HEK293 (cell line): Measurements from ENCODE around the gene CDK4.

Experiments used
- HOXC10 ChIP-seq: sonication (generic); formaldehyde crosslinking; IDR thresholded peaks from 2 replicates; pipeline ENCODE4 v1.8.1; 2023; ENCODE audit warnings: mild to moderate bottlenecking, missing genetic modification reagents
- KLF10 ChIP-seq: fragments of 450-650 bp; IDR thresholded peaks from 2 replicates; pipeline ENCODE4 v1.5.1; 2018; ENCODE audit warnings: missing biosample characterization, mild to moderate bottlenecking, missing genetic modification characterization
- KLF8 ChIP-seq: fragments of 450-650 bp; formaldehyde crosslinking; IDR thresholded peaks from 2 replicates; pipeline ENCODE4 v1.5.1; 2016; ENCODE audit warnings: missing biosample characterization, missing genetic modification characterization
- PRDM1 ChIP-seq: fragments of 450-650 bp; formaldehyde crosslinking; IDR thresholded peaks from 2 replicates; pipeline ENCODE4; 2016; ENCODE audit warnings: missing biosample characterization, missing genetic modification characterization
- SETDB1 ChIP-seq: IDR thresholded peaks from one replicate; pipeline ENCODE4 v1.6.1; 2017; ENCODE audit warnings: mild to moderate bottlenecking, low read length, moderate library complexity, mixed read lengths; ENCODE audit not compliant: insufficient read length
- TCF7L2 ChIP-seq: IDR thresholded peaks from 2 replicates; pipeline ENCODE4 v1.6.1; 2011; ENCODE audit warnings: low read depth, mild to moderate bottlenecking, inconsistent platforms, low read length, moderate library complexity, borderline replicate concordance
- TRIM28 ChIP-seq: IDR thresholded peaks from 2 replicates; pipeline ENCODE4 v1.6.1; 2011; ENCODE audit warnings: low read length, control low read depth, borderline replicate concordance
- ZBTB7A ChIP-seq: fragments of 450-650 bp; formaldehyde crosslinking; IDR thresholded peaks from 2 replicates; pipeline ENCODE4 v1.5.1; 2016; ENCODE audit warnings: low read depth, missing biosample characterization, missing genetic modification characterization
- ZEB2 ChIP-seq: fragments of 450-650 bp; formaldehyde crosslinking; IDR thresholded peaks from 2 replicates; pipeline ENCODE4 v1.5.1; 2016; ENCODE audit warnings: missing biosample characterization, missing genetic modification characterization
- ZNF169 ChIP-seq: fragments of 450-650 bp; formaldehyde crosslinking; IDR thresholded peaks from 2 replicates; pipeline ENCODE4 v1.5.1; 2016; ENCODE audit warnings: missing biosample characterization, missing genetic modification characterization
- ZNF292 ChIP-seq: fragments of 450-650 bp; formaldehyde crosslinking; IDR thresholded peaks from 2 replicates; pipeline ENCODE4 v1.5.1; 2016; ENCODE audit warnings: low read depth, missing biosample characterization, missing genetic modification characterization, borderline replicate concordance
- ZNF311 ChIP-seq: fragments of 450-650 bp; formaldehyde crosslinking; IDR thresholded peaks from 2 replicates; pipeline ENCODE4 v1.5.1; 2017; ENCODE audit warnings: missing biosample characterization, missing genetic modification characterization, borderline replicate concordance
- ZNF335 ChIP-seq: fragments of 450-650 bp; formaldehyde crosslinking; conservative IDR thresholded peaks from 2 replicates; pipeline ENCODE4 v1.5.1; 2016; ENCODE audit warnings: missing biosample characterization, missing genetic modification characterization
- ZNF341 ChIP-seq: fragments of 450-650 bp; formaldehyde crosslinking; IDR thresholded peaks from 2 replicates; pipeline ENCODE4; 2016; ENCODE audit warnings: low read depth, missing biosample characterization, missing genetic modification characterization
- ZNF391 ChIP-seq: fragments of 450-650 bp; formaldehyde crosslinking; IDR thresholded peaks from 2 replicates; pipeline ENCODE4 v1.5.1; 2016; ENCODE audit warnings: low read depth, missing biosample characterization, missing genetic modification characterization, borderline replicate concordance
- ZNF561 ChIP-seq: fragments of 450-650 bp; IDR thresholded peaks from 2 replicates; pipeline ENCODE4 v1.5.1; 2018; ENCODE audit warnings: missing biosample characterization, missing genetic modification characterization, borderline replicate concordance
- ZNF623 ChIP-seq: fragments of 450-650 bp; formaldehyde crosslinking; IDR thresholded peaks from 2 replicates; pipeline ENCODE4 v1.5.1; 2016; ENCODE audit warnings: missing biosample characterization, missing genetic modification characterization
- ZNF629 ChIP-seq: fragments of 450-650 bp; formaldehyde crosslinking; IDR thresholded peaks from 2 replicates; pipeline ENCODE4 v1.5.1; 2017; ENCODE audit warnings: missing biosample characterization, missing genetic modification characterization
- ZNF768 ChIP-seq: fragments of 450-650 bp; formaldehyde crosslinking; IDR thresholded peaks from 2 replicates; pipeline ENCODE4 v1.5.1; 2018; ENCODE audit warnings: missing biosample characterization, mild to moderate bottlenecking, missing genetic modification characterization
- ZXDB ChIP-seq: fragments of 450-650 bp; formaldehyde crosslinking; IDR thresholded peaks from 2 replicates; pipeline ENCODE4 v1.5.1; 2016; ENCODE audit warnings: missing biosample characterization, missing genetic modification characterization
- TF ChIP-seq, protein P1 (sequence below): fragments of 450-650 bp; formaldehyde crosslinking; conservative IDR thresholded peaks from 2 replicates; pipeline ENCODE4 v1.5.1; 2016; ENCODE audit warnings: low read depth, missing biosample characterization, missing genetic modification characterization
- TF ChIP-seq, protein P2 (sequence below): fragments of 450-650 bp; formaldehyde crosslinking; IDR thresholded peaks from 2 replicates; pipeline ENCODE4 v1.5.1; 2016; ENCODE audit warnings: missing biosample characterization, missing genetic modification characterization
- TF ChIP-seq, protein P3 (sequence below): fragments of 450-650 bp; formaldehyde crosslinking; IDR thresholded peaks from 2 replicates; pipeline ENCODE4 v1.5.1; 2016; ENCODE audit warnings: missing biosample characterization, missing genetic modification characterization
- TF ChIP-seq, protein P4 (sequence below): fragments of 450-650 bp; formaldehyde crosslinking; optimal IDR thresholded peaks from 2 replicates; pipeline ENCODE3; 2016; ENCODE audit warnings: missing biosample characterization, mild to moderate bottlenecking, missing genetic modification characterization
- TF ChIP-seq, protein P5 (sequence below): fragments of 450-650 bp; formaldehyde crosslinking; IDR thresholded peaks from 2 replicates; pipeline ENCODE4 v1.5.1; 2016; ENCODE audit warnings: missing biosample characterization, missing genetic modification characterization

The CDK4 gene

DNA sequence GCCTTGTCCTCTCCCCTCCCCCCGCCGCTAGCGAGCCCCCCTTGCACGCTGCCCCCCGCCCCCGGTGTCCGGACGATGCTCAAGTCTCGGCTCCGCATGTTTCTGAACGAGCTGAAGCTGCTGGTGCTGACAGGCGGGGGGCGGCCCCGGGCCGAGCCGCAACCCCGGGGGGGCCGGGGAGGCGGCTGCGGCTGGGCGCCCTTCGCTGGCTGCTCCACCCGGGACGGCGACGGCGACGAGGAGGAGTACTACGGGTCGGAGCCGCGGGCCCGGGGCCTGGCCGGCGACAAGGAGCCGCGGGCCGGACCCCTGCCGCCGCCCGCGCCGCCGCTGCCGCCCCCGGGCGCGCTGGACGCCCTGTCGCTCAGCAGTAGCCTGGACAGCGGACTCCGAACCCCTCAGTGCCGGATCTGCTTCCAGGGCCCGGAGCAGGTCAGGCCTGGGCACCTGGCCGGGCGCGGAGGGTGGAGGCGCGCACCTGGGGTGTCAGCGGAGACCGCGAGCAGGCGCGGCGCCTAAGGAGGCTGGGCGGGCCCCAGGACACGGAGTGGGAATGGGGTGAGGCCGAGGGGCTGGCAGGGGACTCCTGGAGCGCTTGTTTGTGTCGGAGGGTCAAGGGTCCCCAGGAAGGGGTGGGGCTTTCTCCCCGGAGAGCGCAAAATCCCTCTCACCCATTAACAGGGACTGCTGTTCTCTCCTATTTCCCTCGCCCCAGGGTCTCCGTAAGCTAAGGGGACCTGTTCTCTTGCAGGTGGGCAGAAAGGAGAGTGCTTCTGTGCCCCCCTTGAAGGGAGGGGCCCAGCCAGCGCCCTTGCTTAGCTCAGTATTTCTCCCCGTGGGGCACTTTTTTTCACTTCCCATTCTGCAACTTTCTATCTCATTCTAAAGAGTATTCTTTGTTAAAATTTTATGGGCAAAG lies 3.6 kb upstream of the CDK4 start (continued):
- TF ChIP-seq, protein P1, sequence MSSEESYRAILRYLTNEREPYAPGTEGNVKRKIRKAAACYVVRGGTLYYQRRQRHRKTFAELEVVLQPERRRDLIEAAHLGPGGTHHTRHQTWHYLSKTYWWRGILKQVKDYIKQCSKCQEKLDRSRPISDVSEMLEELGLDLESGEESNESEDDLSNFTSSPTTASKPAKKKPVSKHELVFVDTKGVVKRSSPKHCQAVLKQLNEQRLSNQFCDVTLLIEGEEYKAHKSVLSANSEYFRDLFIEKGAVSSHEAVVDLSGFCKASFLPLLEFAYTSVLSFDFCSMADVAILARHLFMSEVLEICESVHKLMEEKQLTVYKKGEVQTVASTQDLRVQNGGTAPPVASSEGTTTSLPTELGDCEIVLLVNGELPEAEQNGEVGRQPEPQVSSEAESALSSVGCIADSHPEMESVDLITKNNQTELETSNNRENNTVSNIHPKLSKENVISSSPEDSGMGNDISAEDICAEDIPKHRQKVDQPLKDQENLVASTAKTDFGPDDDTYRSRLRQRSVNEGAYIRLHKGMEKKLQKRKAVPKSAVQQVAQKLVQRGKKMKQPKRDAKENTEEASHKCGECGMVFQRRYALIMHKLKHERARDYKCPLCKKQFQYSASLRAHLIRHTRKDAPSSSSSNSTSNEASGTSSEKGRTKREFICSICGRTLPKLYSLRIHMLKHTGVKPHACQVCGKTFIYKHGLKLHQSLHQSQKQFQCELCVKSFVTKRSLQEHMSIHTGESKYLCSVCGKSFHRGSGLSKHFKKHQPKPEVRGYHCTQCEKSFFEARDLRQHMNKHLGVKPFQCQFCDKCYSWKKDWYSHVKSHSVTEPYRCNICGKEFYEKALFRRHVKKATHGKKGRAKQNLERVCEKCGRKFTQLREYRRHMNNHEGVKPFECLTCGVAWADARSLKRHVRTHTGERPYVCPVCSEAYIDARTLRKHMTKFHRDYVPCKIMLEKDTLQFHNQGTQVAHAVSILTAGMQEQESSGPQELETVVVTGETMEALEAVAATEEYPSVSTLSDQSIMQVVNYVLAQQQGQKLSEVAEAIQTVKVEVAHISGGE, result 0 out of 2 replicates have a peak, but pooled peaks have one; percentile 22
- 0 out of 2 replicates have a peak, but pooled peaks have one; percentile 22 for TF ChIP-seq ZBTB7A
- TF ChIP-seq TCF7L2, result no peak
- TF ChIP-seq, protein P2, sequence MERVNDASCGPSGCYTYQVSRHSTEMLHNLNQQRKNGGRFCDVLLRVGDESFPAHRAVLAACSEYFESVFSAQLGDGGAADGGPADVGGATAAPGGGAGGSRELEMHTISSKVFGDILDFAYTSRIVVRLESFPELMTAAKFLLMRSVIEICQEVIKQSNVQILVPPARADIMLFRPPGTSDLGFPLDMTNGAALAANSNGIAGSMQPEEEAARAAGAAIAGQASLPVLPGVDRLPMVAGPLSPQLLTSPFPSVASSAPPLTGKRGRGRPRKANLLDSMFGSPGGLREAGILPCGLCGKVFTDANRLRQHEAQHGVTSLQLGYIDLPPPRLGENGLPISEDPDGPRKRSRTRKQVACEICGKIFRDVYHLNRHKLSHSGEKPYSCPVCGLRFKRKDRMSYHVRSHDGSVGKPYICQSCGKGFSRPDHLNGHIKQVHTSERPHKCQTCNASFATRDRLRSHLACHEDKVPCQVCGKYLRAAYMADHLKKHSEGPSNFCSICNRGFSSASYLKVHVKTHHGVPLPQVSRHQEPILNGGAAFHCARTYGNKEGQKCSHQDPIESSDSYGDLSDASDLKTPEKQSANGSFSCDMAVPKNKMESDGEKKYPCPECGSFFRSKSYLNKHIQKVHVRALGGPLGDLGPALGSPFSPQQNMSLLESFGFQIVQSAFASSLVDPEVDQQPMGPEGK, result peak; percentile 58
- TF ChIP-seq, protein P3, sequence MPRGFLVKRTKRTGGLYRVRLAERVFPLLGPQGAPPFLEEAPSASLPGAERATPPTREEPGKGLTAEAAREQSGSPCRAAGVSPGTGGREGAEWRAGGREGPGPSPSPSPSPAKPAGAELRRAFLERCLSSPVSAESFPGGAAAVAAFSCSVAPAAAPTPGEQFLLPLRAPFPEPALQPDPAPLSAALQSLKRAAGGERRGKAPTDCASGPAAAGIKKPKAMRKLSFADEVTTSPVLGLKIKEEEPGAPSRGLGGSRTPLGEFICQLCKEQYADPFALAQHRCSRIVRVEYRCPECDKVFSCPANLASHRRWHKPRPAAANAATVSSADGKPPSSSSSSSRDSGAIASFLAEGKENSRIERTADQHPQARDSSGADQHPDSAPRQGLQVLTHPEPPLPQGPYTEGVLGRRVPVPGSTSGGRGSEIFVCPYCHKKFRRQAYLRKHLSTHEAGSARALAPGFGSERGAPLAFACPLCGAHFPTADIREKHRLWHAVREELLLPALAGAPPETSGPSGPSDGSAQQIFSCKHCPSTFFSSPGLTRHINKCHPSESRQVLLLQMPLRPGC (tag by site-specific recombination), result no peak
- TF ChIP-seq HOXC10 (CRISPR knock-in tag), result no peak
- TF ChIP-seq, protein P4, sequence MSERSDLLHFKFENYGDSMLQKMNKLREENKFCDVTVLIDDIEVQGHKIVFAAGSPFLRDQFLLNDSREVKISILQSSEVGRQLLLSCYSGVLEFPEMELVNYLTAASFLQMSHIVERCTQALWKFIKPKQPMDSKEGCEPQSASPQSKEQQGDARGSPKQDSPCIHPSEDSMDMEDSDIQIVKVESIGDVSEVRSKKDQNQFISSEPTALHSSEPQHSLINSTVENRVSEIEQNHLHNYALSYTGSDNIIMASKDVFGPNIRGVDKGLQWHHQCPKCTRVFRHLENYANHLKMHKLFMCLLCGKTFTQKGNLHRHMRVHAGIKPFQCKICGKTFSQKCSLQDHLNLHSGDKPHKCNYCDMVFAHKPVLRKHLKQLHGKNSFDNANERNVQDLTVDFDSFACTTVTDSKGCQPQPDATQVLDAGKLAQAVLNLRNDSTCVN (tag by site-specific recombination), result peak; percentile 82
- TF ChIP-seq ZXDB (tag by site-specific recombination), result no peak
- peak; percentile 58; the same call in 1 of the 2 replicates for TF ChIP-seq ZNF335 (tag by site-specific recombination)
- TF ChIP-seq ZNF311 (tag by site-specific recombination), result no peak
- TF ChIP-seq, protein P5, sequence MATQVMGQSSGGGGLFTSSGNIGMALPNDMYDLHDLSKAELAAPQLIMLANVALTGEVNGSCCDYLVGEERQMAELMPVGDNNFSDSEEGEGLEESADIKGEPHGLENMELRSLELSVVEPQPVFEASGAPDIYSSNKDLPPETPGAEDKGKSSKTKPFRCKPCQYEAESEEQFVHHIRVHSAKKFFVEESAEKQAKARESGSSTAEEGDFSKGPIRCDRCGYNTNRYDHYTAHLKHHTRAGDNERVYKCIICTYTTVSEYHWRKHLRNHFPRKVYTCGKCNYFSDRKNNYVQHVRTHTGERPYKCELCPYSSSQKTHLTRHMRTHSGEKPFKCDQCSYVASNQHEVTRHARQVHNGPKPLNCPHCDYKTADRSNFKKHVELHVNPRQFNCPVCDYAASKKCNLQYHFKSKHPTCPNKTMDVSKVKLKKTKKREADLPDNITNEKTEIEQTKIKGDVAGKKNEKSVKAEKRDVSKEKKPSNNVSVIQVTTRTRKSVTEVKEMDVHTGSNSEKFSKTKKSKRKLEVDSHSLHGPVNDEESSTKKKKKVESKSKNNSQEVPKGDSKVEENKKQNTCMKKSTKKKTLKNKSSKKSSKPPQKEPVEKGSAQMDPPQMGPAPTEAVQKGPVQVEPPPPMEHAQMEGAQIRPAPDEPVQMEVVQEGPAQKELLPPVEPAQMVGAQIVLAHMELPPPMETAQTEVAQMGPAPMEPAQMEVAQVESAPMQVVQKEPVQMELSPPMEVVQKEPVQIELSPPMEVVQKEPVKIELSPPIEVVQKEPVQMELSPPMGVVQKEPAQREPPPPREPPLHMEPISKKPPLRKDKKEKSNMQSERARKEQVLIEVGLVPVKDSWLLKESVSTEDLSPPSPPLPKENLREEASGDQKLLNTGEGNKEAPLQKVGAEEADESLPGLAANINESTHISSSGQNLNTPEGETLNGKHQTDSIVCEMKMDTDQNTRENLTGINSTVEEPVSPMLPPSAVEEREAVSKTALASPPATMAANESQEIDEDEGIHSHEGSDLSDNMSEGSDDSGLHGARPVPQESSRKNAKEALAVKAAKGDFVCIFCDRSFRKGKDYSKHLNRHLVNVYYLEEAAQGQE (tag by site-specific recombination), result peak; percentile 60; the same call in 1 of the 2 replicates
- no peak for TF ChIP-seq KLF10 (tag by site-specific recombination)
- no peak; the same call in 1 of the 2 replicates for TF ChIP-seq PRDM1 (tag by site-specific recombination)
- peak; percentile 49; the same call in 1 of the 2 replicates for TF ChIP-seq KLF8 (tag by site-specific recombination)
- TF ChIP-seq ZNF629, result no peak
- no peak for TF ChIP-seq ZNF292 (tag by site-specific recombination)
- no peak for TF ChIP-seq ZNF768 (tag by site-specific recombination)
- TF ChIP-seq TRIM28, result no peak
- TF ChIP-seq ZEB2 (tag by site-specific recombination), result 0 out of 2 replicates have a peak, but pooled peaks have one; percentile 18
- no peak for TF ChIP-seq ZNF623 (tag by site-specific recombination)
- TF ChIP-seq ZNF169 (tag by site-specific recombination), result no peak
- TF ChIP-seq ZNF561, result peak; percentile 42; the same call in 1 of the 2 replicates
- TF ChIP-seq ZNF391 (tag by site-specific recombination), result no peak
- peak; percentile 65 for TF ChIP-seq ZNF341 (tag by site-specific recombination)
- TF ChIP-seq SETDB1, result no peak
